ACHN (cell line): ENCODE data around the gene TOR1B.
"Not testable (repeated sequence)": the region's sequence is repeated elsewhere in the genome, so short reads cannot be mapped to it uniquely, and the experiment has no call there.

Experiments used
- DNase-seq: peaks from one replicate; pipeline ENCODE4 v3.0.0-alpha.2; 2015
- in situ Hi-C: cut with HindIII; loops from 2 replicates; pipeline ENCODE4 v1.10.0; 2017; ENCODE audit warnings: low sequenced_read_pairs, low pct_ligation_motif_present, low pct_unique_long_range_greater_than_20kb

TOR1B gene, protein sequence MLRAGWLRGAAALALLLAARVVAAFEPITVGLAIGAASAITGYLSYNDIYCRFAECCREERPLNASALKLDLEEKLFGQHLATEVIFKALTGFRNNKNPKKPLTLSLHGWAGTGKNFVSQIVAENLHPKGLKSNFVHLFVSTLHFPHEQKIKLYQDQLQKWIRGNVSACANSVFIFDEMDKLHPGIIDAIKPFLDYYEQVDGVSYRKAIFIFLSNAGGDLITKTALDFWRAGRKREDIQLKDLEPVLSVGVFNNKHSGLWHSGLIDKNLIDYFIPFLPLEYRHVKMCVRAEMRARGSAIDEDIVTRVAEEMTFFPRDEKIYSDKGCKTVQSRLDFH

DNA sequence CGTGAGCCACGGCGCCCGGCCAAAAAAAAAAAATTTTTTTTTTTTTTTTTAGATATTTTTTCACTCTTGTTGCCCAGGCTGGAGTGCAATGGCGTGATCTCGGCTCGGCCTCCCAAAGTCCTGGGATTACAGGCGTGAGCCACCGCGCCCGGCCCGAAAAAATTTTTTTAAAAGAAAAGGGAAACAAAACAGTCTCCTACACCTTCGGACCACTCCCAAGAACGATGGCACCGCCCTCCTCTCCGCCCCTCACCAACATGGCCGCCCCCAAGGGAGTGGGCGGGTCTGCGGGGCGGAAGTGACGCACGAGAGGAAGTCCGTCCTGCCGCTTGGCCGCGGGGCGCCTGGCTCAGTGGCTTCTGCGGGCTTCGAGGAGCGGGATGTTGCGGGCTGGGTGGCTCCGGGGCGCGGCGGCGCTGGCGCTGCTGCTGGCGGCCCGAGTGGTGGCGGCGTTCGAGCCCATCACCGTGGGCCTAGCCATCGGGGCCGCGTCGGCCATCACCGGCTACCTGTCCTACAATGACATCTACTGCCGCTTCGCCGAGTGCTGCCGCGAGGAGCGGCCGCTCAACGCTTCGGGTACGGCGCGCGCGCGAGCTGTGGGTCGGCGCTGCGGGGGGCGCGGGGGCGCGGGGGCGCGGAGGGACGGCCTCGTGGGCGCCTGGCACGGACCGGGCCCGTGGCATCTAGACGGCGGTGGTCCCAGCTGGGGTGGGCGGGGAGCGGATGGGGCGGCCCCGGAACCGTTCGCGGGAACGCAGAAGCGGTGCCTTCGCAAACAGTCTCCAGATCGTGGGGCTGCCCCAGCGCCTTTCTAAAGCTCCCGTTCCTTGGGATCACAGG is at the start of gene TOR1B:
Gene TOR1B (plus strand): TSS at position 352 of the 843 bp plus-strand sequence. CDS start 29 bp downstream, at position 381.
- in situ Hi-C loops = no loop called here
- DNase-seq = peak; percentile 92

DNA sequence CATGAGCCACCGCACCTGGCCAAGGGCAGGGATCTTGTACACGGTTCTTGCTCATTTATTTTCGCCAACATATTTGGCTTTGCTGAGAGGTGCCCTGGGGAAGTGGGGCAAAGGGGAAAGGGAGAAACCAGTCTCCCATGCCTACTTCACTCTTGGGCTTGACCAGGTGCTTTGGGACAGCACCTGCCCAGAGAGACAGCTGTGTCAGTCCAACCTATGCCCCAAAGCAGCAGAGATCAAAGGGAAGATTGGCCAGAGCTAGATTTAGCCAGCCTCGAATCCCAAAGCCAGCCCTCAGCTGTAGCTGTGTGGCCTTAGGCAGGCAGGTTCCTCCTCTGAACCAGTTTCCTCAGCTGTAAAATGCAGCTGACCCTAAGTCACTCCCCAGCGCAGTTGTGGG is 47.8 kb upstream of the TOR1B start:
- in situ Hi-C loops = no loop called here
- DNase-seq = no peak

DNA sequence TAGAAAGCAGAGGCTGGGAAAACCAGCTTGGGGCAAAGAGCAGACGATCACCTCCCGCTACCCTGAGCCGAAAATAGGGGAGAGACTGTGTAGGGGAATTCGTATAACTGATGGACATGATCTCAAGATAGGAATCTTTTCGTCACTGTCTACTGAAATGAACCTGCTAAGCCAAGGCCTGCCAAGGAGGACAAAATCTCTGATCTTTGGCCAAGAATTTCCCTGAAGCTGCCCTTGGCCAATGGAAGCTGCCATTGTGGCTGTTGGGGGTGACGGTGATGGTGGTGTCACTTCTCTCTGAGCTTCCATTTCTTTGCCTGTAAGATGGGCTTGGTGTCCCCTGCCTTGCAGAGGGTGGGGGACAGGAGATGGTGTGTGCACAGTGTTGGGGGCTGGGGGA is 46.8 kb upstream of the TOR1B start:
- in situ Hi-C loops = no loop called here
- DNase-seq = no peak

DNA sequence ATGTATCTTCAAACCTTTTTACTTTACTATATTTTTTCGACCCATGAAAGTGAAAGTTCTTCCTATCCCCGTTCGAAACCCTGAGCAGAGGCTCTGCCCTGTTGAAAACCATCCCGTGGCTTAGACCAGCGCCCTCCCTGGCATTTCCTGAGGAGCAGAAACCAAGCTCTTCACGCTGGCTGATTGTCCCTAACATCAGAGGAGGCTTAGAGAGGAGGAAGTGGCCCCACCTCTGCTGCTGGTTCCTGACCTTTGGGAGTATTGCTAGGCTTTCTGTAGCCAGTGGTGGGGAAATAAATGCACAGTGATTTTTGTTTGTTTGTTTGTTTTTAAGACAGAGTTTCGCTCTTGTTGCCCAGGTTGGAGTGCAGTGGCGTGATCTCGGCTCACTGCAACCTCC is 45.9 kb upstream of the TOR1B start:
- in situ Hi-C loops = no loop called here
- no peak for DNase-seq

DNA sequence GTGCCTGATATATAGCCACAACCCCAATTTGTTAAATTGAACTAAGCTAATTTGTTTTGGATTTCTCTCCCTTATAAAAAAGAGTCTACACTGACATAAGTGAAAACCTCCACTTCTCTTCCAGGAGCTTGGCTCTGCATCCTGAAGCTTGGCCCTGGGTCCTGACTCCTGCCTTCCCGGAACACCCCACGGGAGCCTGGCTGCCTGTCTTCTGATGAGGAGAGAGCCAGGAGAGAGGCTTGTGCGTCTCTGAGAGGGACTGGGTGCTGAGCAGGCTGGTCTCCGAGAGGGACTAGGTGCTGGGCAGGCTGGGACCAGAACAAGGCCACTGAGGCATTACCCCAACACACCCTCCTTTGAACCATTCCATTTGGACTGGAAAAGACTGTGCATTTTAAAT is 43.7 kb upstream of the TOR1B start:
- no peak for DNase-seq
- in situ Hi-C loops = no loop called here

DNA sequence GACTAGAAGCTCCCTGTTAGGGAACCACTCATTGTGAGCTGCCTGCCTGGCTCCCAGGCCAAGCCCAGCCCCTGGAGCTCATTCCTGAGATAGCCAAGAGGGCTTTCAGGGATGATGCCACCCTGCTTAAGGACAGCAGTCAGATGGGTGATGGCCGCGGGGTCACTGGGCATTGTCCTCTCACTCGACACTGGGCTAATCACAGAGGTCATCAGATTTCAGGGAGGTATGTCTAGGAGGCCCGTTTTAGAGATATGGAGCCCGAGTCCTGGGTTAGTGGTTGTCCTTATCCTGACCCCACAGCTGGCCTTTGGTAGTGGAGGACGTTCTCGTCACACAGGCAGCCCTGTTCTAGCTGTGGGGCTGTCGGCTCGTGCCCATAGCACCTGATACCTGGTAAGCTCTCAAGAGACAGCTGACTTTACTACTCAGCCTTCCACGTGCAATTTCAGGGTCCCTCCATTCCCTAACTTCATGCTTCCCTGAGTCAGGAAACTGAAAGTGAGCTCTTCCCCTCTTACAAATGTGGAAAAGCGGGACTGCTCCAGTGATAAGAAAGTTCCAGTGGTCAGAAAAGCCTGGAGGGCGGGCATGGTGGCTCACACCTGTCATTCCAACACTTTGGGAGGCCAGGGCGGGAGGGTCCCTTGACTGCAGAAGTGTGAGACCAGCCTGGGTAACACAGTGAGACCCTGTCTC is 43.0 kb upstream of the TOR1B start:
- no peak for DNase-seq
- in situ Hi-C loops = no loop called here

DNA sequence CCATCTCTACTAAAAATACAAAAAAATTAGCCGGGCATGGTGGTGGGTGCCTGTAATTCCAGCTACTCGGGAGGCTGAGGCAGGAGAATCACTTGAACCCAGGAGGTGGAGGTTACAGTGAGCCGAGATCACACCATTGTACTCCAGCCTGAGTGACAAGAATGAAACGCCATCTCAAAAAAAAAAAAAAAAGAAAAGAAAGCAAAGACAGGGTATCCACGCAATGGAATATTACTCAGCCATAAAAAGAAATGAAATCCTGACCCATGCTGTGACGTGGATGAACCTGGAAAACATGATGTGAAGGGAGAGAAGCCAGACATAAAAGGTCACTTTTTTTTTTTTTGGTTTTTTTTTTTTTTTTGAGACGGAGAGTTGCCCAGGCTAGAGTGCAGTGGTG is 42.2 kb upstream of the TOR1B start:
- DNase-seq, in situ Hi-C loops: not testable (repeated sequence)

DNA sequence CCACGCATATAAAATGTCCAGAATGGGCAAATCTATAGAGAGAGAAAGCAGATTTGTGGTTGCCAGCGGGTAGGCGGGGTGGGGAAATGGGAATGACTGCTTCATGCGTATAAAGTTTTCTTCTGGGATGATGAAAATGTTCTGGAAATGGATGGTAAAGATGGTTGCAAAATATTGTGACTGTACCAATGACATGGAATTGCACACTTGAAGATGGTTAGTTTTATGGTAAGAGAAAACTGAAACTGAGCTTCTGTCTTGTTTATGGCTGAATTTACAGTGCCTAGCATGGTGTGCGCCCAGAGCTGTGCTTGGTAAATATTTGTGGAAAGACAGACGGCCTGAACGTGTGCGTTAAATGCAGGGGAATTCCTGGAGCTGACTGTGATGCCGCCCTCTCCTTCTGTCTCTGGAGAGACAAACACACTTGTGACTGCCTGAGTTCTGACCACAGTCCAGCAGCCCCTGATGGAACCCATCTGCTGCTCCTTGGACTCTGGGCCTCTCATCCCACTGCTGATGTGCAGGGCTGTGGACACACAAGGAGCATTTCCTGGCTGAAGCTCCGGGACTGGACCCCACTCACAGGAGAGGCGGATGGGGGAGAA is 41.6 kb upstream of the TOR1B start:
- no peak for DNase-seq
- in situ Hi-C loops = no loop called here

DNA sequence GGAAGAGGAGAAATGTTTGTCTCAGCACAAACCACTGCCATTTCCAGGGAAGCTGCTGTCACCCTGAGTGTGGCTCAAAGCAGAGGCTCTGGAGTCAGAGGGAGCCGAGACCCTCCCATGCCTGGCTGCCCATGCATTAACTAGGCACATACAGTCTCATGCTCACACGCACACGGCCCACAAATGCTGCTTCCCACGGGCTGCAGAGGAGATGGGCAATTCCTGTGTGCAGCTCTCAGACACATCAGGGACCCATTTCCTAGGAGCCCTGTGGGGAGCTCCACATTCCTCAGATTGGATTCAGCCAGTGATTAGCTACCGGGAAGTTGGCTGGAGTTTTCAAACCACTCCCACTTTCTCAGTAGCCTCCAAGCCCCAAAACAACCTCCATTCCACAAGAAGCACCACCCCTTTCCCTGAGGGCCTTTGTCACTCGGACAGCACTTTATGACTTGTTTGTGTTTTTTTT is 41.0 kb upstream of the TOR1B start:
- in situ Hi-C loops = no loop called here
- DNase-seq = peak; percentile 10

DNA sequence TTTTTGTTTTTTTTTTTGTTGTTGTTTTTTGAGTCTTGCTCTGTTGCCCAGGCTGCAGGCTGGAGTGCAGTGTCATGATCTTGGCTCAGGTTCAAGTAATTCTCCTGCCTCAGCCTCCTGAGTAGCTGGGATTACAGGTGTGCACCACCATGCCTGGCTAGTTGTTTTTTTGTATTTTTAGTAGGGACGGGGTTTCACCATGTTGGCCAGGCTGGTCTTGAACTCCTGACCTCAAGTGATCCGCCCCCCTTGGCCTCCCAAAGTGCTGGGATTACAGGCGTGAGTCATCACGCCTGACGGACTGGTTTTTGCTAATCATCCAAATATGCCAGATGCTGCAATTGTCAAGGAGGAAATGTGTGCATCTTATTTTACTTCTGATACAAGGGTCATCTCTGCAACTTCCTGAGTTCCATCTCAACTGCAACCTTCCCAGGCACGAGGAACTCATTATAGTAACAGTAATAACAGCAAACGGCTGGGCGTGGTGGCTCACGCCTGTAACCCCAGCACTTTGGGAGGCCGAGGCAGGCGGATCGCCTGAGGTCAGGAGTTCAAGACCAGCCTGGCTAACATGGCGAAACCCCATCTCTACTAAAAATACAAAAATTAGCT is 40.5 kb upstream of the TOR1B start:
- DNase-seq, in situ Hi-C loops: not testable (repeated sequence)

DNA sequence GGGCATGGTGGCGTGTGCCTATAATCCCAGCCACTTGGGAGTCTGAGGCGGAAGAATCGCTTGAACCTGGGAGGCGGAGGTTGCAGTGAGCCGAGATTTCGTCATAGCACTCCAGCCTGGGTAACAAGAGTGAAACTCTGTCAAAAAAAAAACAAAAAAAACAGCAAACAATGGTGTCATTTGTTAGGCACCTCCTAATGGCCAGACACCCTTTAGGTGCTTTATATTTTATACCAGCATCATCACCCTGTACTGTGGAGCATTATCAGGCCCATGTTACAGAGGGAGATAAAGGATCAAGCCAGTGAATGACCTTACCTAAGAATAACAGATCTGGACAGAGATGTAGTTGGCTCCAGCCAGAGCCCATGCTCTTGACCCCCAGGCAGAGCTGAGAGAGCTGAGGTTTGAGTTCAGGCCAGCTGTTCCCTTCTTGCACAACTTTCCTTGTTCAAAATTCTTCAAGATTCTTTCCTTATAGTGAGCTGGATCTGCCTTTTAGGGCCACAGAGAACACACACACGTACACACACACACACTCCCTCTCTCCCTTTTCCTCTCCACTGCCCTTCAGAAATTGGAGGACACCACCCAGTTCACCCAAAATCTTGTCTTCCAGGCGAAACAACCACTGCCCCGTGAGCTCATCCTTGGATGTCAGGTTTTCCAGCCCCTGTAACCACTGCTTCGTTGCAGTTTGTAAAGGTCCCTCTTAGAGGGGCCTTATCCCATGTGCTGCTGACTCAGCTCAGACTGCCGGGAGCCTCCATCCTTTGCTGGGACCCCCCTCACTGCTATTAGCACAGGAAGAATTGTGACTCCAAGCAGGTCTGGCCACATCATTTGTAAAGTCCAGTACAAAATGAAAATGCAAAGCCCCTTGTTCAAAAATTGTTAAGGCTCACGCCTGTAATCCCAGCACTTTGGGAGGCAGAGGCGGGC is 39.7 kb upstream of the TOR1B start:
- in situ Hi-C loops = no loop called here
- no peak for DNase-seq

DNA sequence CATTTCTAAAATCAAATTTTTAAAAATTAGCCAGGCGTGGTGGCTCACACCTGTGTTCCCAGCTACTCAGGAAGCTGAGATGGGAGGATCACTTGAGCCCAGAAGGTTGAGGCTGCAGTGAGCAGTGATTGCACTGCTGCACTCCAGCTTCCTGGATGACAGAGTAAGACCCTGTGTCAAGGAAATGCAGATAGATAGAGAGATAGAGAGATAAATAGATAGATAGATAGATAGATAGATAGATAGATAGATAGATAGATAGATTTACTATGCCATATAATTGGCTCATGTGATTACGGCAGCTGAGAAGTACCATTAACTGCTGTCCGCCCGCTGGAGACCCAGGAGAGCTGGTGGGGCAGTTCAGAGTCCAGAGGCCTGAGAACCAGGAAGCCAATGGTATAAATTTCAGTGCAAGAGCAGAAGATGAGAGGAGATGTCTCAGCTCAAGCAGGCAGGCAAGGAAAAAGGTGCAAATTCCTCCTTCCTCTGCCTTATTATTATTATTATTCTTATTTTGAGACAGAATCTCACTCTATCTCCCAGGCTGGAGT is 37.1 kb upstream of the TOR1B start:
- no peak for DNase-seq
- in situ Hi-C loops = no loop called here

DNA sequence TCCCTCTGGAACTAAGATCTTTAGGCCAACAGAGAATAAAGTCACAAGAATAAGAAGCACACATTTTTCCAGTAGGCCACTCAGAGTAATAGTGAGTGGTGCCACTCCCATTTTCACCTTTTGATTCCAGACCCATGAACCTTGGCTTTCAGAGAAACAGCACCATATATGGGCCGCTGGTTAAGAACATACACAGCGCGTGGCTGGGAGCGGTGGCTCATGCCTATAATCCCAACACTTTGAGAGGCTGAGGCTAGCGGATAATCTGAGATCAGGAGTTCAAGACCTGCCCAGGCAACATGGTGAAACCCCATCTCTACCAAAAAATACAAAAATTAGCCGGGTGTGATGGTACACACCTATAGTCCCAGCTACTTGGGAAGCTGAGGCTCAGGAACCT is 34.5 kb upstream of the TOR1B start:
- in situ Hi-C loops = no loop called here
- DNase-seq = no peak

DNA sequence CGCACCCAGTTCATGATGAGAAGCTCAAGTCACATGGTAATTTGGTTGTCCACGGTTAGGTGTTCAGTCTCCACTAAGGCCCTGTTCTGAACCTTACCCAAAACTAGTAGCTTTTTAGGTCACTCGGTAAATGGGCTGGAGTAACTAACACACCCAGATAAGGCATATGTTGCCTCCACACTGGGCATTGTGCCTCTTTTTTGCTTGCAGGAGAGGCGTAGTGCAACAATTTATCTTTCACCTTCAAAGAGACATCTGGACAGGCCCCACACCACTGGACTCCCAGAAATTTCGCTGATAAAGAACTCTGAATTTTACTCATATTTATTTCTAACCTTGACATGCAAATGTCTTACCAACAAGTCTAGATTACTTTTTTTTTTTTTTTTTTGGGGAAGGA is 33.3 kb upstream of the TOR1B start:
- no peak for DNase-seq
- in situ Hi-C loops = no loop called here

DNA sequence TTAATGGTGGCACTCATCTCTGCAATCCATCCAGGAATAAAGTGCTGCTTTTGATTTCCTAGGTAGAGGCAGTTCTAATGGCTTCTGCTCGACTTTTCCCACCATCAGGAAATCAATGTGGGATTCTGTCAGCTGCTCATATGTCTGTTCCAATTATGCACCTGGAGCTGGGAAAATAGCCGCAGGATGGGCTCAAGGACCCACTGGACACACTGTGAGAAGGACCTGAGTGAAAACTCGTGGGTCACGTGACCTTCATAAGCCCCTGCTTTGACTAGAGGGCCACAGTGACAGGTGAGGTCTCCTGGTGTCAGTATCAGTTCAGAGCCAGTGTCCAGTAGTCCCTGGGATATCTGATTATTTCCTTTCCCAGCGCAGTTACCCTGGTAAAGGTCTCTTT is 32.2 kb upstream of the TOR1B start:
- in situ Hi-C loops = no loop called here
- DNase-seq = no peak

DNA sequence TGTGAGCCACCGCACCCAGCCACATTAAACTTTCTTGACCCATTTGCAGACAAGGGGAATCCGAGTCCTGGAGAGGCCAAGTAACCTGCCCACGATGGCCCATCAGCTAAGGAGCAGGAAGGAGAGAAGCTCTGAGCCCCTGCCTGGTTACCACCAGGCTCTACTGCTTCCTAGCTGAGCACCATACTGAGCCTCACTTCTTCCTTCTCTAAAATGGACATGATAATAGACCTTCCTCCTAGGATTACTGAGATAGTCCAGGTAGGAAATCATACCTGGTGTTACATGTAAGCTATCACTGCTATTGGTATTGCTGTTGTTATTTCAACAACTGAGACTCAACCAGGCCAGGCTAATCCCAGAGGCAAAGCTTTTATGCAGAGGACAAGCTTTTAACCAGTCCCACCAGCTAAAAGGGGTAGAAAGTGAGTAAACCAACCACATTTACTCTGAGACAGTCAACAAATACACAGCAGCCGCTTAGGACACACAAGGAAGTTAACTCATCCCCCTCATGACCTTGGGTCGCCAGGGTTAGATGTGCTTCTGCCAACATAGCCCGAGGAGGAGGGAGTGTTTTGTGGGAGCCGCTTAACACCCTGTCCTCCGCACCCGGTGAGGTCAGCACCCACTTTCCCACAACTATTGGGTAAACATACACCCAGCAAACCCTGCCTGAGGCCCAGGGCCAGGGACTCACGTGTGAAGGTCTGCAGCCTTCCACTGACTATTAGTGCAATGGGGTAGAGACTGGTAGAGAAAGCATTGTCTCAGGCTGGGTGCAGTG is 29.5 kb upstream of the TOR1B start:
- no peak for DNase-seq
- in situ Hi-C loops = no loop called here
